ENCODE measurements around the gene ABCD3. TPM values are rescaled to one million over a fixed set of nuclear protein-coding genes. Genes with fewer than 3 reads are reported as not detected.

Gene ABCD3
- total and polyA plus RNA-seq, 2 of the 13 experiments (the other 11 are each of a cell fraction or from before 2014, with no cell fraction given) = 27.5 to 166 TPM

DNA sequence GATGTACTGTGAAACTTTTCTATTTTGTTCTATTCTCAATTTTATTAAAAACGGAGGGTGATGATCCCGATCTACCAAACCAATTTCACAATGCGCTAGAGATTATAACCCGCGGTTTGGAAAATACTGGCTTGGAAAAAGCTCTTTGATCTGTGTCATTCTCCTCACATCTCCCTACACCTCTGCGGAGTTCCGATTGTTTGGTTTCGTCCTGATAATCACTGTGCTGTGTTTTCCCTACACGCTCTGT, 536 bp upstream of the ABCD3 start (continued):
- TF ChIP-seq, protein P1, sequence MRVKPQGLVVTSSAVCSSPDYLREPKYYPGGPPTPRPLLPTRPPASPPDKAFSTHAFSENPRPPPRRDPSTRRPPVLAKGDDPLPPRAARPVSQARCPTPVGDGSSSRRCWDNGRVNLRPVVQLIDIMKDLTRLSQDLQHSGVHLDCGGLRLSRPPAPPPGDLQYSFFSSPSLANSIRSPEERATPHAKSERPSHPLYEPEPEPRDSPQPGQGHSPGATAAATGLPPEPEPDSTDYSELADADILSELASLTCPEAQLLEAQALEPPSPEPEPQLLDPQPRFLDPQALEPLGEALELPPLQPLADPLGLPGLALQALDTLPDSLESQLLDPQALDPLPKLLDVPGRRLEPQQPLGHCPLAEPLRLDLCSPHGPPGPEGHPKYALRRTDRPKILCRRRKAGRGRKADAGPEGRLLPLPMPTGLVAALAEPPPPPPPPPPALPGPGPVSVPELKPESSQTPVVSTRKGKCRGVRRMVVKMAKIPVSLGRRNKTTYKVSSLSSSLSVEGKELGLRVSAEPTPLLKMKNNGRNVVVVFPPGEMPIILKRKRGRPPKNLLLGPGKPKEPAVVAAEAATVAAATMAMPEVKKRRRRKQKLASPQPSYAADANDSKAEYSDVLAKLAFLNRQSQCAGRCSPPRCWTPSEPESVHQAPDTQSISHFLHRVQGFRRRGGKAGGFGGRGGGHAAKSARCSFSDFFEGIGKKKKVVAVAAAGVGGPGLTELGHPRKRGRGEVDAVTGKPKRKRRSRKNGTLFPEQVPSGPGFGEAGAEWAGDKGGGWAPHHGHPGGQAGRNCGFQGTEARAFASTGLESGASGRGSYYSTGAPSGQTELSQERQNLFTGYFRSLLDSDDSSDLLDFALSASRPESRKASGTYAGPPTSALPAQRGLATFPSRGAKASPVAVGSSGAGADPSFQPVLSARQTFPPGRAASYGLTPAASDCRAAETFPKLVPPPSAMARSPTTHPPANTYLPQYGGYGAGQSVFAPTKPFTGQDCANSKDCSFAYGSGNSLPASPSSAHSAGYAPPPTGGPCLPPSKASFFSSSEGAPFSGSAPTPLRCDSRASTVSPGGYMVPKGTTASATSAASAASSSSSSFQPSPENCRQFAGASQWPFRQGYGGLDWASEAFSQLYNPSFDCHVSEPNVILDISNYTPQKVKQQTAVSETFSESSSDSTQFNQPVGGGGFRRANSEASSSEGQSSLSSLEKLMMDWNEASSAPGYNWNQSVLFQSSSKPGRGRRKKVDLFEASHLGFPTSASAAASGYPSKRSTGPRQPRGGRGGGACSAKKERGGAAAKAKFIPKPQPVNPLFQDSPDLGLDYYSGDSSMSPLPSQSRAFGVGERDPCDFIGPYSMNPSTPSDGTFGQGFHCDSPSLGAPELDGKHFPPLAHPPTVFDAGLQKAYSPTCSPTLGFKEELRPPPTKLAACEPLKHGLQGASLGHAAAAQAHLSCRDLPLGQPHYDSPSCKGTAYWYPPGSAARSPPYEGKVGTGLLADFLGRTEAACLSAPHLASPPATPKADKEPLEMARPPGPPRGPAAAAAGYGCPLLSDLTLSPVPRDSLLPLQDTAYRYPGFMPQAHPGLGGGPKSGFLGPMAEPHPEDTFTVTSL (CRISPR knock-in tag; IDR thresholded peaks at IDR 0.05; ENCODE audit: borderline replicate concordance) = peak; percentile 13; the same call in 1 of the 2 replicates
- TF ChIP-seq ETV5 (CRISPR knock-in tag; IDR thresholded peaks at IDR 0.05; ENCODE audit: borderline replicate concordance) (no peak), GZF1 (CRISPR knock-in tag; IDR thresholded peaks at IDR 0.05) (no peak), TGIF2 (CRISPR knock-in tag; IDR thresholded peaks at IDR 0.05) (no peak), KAT2B (IDR thresholded peaks at IDR 0.05; ENCODE audit: borderline replicate concordance, low read depth, low read length) (no peak), HDAC6 (IDR thresholded peaks at IDR 0.05; ENCODE audit: low read depth, low read length) (no peak), ZNF446 (CRISPR knock-in tag; IDR thresholded peaks at IDR 0.05) (0 out of 2 replicates have a peak, but pooled peaks have one; percentile 12), ZIK1 (CRISPR knock-in tag; IDR thresholded peaks at IDR 0.05; ENCODE audit: borderline replicate concordance, low read depth) (no peak), YEATS4 (CRISPR knock-in tag; IDR thresholded peaks at IDR 0.05; ENCODE audit: borderline replicate concordance) (no peak), ZNF260 (CRISPR knock-in tag; IDR thresholded peaks at IDR 0.05; ENCODE audit: borderline replicate concordance, low read depth) (no peak), ISL2 (CRISPR knock-in tag; IDR thresholded peaks at IDR 0.05) (no peak)
- TF ChIP-seq, protein P2, sequence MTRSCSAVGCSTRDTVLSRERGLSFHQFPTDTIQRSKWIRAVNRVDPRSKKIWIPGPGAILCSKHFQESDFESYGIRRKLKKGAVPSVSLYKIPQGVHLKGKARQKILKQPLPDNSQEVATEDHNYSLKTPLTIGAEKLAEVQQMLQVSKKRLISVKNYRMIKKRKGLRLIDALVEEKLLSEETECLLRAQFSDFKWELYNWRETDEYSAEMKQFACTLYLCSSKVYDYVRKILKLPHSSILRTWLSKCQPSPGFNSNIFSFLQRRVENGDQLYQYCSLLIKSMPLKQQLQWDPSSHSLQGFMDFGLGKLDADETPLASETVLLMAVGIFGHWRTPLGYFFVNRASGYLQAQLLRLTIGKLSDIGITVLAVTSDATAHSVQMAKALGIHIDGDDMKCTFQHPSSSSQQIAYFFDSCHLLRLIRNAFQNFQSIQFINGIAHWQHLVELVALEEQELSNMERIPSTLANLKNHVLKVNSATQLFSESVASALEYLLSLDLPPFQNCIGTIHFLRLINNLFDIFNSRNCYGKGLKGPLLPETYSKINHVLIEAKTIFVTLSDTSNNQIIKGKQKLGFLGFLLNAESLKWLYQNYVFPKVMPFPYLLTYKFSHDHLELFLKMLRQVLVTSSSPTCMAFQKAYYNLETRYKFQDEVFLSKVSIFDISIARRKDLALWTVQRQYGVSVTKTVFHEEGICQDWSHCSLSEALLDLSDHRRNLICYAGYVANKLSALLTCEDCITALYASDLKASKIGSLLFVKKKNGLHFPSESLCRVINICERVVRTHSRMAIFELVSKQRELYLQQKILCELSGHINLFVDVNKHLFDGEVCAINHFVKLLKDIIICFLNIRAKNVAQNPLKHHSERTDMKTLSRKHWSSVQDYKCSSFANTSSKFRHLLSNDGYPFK (CRISPR knock-in tag; IDR thresholded peaks at IDR 0.05; ENCODE audit: borderline replicate concordance) = no peak
- TF ChIP-seq, protein P3, sequence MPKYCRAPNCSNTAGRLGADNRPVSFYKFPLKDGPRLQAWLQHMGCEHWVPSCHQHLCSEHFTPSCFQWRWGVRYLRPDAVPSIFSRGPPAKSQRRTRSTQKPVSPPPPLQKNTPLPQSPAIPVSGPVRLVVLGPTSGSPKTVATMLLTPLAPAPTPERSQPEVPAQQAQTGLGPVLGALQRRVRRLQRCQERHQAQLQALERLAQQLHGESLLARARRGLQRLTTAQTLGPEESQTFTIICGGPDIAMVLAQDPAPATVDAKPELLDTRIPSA (CRISPR knock-in tag; IDR thresholded peaks at IDR 0.05; ENCODE audit: borderline replicate concordance) = no peak
- TF ChIP-seq, protein P4, sequence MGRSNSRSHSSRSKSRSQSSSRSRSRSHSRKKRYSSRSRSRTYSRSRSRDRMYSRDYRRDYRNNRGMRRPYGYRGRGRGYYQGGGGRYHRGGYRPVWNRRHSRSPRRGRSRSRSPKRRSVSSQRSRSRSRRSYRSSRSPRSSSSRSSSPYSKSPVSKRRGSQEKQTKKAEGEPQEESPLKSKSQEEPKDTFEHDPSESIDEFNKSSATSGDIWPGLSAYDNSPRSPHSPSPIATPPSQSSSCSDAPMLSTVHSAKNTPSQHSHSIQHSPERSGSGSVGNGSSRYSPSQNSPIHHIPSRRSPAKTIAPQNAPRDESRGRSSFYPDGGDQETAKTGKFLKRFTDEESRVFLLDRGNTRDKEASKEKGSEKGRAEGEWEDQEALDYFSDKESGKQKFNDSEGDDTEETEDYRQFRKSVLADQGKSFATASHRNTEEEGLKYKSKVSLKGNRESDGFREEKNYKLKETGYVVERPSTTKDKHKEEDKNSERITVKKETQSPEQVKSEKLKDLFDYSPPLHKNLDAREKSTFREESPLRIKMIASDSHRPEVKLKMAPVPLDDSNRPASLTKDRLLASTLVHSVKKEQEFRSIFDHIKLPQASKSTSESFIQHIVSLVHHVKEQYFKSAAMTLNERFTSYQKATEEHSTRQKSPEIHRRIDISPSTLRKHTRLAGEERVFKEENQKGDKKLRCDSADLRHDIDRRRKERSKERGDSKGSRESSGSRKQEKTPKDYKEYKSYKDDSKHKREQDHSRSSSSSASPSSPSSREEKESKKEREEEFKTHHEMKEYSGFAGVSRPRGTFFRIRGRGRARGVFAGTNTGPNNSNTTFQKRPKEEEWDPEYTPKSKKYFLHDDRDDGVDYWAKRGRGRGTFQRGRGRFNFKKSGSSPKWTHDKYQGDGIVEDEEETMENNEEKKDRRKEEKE (IDR thresholded peaks at IDR 0.05) = no peak
- TF ChIP-seq, protein P5, sequence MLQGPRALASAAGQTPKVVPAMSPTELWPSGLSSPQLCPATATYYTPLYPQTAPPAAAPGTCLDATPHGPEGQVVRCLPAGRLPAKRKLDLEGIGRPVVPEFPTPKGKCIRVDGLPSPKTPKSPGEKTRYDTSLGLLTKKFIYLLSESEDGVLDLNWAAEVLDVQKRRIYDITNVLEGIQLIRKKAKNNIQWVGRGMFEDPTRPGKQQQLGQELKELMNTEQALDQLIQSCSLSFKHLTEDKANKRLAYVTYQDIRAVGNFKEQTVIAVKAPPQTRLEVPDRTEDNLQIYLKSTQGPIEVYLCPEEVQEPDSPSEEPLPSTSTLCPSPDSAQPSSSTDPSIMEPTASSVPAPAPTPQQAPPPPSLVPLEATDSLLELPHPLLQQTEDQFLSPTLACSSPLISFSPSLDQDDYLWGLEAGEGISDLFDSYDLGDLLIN (CRISPR knock-in tag; IDR thresholded peaks at IDR 0.05; ENCODE audit: borderline replicate concordance) = no peak

Measured in HepG2 (cell line).